GM18519 (cell line): Measurements from ENCODE around the gene PILRB.
A peak's percentile ranks its signal among the peaks of the same experiment; 100 is the strongest.
"Not testable (repeated sequence)": the region's sequence is repeated elsewhere in the genome, so short reads cannot be mapped to it uniquely, and the experiment has no call there.

Experiments used
- ATAC-seq: cut with Tn5 transposase; IDR thresholded peaks from one replicate; pipeline ENCODE4 v1.9.1; 2021; ENCODE audit warnings: mild to moderate bottlenecking, moderate library complexity; ENCODE audit not compliant: unreplicated experiment, low FRiP score

PILRB gene

DNA sequence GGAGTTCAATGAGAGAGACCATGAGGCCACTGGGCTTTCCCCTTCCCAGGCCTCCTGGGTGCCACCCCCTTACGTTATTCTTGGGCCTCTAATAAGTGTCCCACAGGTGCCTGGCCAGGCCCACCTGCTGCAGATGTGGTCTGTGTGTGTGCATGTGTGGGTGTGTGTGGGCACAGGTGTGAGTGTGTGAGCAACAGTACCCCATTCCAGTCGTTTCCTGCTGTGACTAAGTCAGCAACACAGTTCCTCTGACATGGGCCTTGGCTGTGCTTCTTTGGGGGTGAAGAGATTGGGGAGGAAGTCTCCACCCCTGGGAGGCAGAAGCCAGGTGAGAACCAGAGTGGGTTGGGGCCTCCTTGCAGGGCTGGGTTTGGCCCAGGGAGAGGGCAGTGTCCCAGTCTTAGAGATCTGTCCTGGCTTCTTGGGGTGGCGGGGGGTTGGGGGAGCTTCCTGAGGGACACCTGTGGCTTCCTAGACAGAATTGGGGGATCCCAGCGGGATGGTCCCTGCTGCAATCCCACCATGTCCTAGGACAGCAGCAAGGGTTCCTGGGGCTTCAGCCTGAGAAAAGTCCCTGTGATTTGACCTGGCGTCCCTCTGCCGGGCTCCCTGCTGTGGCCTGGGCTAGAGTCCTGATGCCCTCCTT lies 4.1 kb upstream of the PILRB start:
- no peak for ATAC-seq

DNA sequence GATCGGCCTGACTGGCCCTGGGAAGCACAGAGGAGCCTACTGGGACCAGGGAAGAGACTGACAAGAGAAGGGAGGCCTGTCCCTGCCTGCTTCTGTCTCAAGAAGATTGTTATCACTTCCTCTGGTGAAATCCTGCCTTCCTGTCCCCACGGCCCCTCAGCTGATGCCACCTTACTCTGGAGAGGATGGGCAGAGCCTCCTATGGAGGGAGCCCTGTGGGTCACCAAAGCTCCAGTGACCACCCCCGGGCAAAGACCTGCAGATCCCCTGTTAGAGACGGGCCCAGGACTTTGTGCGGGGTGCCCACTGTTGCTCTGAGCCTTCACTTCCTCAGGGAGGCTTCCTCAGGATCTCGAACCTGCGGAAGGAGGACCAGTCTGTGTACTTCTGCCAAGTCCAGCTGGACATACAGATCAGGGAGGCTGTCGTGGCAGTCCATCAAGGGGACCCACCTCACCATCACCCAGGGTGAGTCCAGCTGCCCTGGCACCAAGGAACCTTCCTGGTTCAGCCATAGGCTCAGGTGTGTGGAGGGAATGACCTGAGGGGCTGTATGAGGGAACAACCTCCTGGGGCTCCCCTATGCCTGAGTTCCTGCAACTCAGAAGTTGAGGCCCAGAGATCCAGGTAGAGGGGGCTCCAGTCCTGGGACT lies 1.4 kb upstream of the PILRB start:
- ATAC-seq = no peak

DNA sequence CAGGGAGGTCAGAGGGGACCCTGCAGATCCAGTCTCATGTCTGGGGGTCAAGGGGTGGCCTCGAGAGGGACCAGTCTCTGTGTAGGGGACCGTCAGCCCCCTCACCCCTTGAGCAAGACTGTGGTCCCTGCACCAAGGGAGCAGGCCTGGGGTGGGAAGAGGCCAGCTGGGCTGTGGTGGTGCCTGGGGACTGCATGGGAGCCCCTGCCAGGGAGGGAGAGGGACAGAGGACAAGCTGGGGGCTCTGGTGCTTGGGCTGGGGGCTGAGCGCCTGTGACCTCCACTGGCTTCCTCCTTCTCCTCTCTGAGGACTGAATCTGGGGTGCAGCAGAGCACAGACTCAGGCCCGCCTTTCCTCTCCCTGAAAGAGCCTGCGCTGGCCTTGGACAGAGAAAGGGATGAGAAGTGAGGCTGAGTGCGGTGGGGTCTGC lies 771 bp upstream of the PILRB start:
- no peak for ATAC-seq

DNA sequence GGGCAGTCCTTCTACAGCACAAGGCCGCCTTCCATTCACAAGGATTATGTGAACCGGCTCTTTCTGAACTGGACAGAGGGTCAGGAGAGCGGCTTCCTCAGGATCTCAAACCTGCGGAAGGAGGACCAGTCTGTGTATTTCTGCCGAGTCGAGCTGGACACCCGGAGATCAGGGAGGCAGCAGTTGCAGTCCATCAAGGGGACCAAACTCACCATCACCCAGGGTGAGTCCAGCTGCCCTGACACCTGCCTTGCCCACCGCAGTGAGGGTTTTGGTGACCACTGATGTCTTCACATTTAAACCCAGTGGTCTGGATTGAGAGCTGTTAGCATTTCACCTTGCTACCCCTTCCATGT lies 918 bp downstream of the PILRB start:
- ATAC-seq = no peak

DNA sequence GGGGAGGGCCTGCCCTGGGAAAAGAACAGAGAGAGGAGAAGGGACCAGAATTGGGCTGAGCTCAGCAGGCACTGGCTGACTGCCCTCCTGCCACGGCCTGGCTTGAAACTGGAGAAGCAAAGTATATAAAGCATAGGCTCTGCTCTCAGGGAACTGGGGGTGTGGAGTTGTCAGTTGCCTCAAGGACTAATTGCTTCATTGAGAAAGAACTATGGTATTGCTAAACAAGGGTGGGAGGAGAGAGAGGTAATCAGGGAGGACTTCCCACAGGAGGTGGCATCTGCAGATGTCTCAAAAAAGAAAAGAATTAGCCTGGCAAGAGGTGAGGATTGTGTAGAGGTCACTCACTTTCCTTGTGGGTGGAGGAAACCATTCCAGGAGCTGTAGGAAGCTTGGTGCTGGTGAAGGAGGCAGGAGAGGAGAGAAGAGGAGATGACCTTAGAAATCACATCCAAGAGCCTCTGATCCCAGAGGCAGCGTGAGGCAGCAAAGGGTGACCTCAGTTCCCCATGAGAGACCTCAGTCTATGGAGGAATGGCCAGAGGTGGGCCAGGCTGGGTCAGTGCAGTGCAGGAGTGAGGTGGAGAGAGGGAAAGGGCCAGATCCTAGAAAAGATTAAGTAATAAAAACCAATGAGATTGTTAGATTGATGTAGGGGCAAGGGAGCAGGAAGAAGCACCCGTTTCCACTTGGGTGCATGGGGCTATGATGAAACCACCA lies 2.4 kb downstream of the PILRB start:
- ATAC-seq = no peak

DNA sequence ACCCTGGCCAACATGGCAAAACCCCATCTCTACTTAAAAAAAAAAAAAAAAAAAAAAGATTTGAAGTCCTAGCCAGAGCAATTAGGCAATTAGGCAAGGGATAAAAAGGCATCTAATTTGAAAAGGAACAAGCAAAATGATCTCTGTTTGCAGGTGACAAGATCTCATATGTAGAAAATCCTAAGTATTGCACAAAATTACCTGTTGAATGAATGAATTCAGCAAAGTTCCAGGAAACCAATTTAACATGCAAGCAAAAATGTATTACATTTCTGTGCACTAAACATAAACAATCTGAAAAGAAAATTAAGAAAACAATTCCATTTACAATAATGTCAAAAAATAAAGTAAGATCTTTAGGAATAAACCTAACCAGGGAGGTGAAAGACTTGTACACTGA lies 5.2 kb downstream of the PILRB start:
- no peak for ATAC-seq

DNA sequence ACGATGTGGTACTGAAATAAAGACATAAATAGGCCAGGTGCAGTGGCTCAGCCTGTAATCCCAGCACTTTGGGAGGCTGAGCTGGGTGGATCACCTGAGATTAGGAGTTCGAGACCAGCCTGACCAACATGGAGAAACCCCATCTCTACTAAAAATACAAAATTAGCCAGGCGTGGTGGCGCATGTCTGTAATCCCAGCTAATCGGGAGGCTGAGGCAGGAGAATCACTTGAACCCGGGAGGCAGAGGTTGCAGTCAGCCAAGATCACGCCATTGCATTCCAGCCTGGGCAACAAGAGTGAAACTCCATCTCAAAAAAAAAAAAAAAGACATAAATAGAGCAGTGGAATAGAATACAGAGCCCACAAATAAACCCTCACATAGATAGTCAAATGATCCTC lies 5.9 kb downstream of the PILRB start:
- ATAC-seq = not testable (repeated sequence)

DNA sequence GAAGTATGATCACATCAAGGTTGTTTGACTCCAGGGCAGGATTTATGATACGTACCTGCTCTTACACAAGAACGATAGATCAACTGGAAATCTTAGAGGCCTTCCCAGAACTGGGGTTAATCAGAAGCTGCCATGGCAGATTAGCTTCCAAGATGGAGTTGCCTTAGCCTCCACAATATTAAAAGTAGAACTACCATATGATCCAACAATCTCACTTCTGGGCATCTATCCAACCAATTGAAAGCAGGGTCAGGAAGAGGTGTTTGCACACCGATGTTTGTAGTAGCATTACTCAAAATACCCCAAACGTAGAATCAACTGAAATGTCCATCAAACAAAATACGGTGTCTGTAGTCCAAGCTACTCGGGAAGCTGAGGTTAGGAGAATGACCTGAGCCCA lies 6.6 kb downstream of the PILRB start:
- no peak for ATAC-seq

DNA sequence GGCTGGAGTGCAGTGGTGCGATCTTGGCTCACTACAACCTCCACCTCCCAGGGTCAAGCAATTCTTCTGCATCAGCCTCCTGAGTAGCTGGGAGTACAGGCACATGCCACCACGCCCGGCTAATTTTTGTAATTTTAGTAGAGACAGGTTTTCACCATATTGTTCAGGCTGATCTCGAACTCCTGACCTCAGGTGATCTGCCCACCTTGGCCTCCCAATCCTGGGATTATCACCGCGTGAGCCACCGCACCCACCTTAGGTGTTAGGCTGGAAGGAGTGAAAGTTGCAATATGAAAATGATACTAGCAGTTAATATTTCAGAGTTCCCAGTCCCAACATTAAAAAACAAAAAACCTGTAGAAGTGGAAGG lies 8.1 kb downstream of the PILRB start:
- not testable (repeated sequence) for ATAC-seq

DNA sequence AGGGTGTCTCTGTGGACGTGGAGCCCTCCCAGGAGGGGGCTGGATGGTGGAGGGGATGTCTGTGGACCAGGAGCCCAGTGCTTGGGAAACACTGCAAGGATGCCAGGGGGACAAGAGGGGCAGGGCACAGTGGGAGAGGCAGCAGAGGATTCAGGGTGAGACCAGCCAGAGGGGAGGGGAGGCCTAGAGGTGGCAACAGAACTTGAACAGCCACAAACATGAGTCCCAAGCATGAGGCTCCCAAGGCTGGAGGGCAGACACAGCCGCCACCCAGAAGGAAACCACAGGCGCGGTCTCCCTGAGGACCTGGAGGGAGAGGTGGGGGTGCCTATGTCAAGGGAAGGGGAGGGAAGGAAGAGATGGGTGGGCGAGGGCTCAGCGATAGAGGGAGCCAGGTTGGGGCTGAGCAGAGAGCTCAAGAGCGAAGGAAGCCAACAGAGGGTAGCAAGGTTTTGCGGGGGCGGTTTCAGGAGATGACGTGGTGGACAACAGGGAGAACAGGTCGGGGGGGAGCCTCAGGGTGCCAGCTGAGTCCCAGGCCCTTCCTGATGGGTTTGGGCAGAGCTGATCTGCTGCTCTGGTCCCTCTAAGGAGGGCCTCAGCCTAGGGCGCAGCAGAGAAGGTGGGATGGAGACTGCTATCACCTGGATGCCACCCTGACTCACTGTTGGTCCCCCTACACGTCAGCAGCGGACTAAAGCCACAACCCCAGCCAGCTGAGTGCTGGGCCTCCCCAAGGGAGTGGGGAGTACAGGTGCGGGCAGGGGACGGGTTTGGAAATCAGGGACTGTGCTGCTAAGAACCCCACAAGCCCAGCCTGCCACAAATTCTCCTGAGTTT lies 8.7 kb downstream of the PILRB start:
- no peak for ATAC-seq

DNA sequence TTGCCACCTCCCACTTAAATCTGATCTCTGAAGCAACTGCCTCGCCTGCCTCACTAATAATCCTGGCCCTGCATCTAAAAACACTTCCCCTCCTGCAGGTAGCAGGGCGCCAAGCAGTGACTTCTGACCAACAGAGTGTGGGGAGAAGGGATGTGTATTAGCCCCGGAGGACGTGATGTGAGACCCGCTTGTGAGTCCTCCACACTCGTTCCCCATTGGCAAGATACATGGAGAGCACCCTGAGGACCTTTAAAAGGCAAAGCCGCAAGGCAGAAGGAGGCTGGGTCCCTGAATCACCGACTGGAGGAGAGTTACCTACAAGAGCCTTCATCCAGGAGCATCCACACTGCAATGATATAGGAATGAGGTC lies 9.3 kb downstream of the PILRB start:
- no peak for ATAC-seq

DNA sequence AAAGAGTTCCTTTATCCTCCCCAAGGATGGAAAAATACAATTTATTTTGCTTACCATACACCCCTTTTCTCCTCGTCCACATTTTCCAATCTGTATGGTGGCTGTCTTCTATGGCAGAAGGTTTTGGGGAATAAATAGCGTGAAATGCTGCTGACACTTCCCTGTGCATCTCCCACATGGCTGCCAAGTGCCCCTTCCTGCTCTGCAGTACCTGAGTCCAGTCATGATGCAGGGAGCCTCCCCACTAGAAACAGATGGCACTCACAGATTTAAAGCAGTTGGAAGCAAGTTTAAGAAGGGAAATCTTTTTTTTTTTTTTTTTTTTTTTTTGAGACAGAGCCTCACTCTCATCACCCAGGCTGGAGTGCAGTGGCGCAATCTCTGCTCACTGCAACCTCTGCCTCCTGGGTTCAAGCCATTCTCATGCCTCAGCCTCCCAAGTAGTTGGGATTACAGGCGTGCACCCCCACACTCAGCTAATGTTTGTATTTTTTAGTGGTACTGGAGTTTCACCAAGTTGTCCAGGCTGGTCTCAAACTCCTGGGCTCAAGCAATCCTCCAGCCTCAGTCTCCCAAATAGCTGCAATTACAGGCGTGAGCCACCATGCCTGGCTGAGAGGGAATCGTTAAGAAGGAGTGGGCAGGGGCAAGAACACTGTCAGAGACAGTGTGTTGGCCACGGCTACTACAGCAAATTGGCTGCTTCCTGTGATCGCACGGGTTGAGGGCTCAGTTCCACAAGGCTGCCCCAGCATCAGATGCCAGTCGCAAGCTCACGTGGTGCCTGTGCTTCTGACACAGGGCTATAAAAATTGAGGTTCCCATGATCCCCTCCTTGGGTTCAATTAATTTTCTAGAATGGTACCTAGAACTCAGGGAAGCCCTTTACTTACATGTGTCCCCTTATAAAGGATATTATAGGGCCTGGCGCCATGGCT lies 10.0 kb downstream of the PILRB start:
- ATAC-seq = no peak

DNA sequence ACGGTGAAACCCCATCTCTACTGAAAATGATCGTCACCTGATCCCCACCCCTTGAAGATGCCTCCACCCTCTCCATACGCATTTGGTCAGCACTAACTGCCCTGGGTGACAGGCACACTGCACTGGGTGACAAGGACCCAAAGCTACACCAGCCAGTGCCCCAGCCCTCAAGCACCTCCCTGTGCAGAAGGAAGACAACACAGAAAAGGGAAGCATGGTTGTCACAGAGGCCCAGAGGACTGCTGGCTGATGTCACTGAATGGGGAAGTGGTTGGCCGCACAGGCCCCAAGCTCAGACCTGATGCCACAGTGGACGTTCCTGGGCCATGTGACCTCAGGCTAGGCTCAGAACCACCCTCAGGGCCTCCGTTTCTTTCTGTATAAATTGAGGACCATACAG lies 11.2 kb downstream of the PILRB start:
- ATAC-seq = peak; percentile 32

DNA sequence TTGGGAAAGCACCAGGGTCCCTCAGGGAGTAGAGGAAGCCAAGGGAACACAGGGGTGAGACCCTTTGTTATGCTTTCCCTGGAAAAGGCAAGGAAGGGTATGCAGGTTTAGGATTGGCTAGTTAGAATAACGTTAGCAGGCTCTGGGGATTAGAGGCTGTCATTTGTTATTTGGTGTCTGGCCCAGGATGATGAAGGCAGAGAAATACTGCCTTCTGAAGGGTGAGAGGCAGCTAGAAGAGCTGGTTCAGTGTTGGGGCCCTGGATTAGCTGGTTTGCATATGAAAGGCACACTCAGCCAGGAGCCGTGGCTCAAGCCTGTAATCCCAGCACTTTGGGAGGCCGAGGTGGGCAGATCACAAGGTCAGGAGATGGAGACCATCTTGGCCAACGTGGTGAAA lies 12.4 kb downstream of the PILRB start:
- ATAC-seq = no peak

DNA sequence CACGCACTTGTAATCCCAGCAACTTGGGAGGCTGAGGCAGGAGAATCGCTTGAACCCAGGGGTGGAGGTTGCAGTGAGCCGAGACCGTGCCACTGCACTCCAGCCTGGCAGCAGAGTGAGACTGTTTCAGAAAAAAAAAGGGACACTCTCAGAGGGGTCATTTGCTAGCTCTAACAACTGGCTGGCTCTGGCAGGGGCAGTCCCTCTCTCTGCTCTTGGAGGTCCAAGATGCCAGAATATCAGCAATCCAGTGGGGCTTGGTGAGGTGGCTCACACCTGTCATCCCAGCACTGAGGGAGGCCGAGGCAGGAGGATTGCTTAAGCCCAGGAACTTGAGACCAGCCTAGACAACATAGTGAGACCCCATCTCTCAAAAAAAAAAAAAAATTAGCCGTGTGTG lies 12.8 kb downstream of the PILRB start:
- no peak for ATAC-seq

DNA sequence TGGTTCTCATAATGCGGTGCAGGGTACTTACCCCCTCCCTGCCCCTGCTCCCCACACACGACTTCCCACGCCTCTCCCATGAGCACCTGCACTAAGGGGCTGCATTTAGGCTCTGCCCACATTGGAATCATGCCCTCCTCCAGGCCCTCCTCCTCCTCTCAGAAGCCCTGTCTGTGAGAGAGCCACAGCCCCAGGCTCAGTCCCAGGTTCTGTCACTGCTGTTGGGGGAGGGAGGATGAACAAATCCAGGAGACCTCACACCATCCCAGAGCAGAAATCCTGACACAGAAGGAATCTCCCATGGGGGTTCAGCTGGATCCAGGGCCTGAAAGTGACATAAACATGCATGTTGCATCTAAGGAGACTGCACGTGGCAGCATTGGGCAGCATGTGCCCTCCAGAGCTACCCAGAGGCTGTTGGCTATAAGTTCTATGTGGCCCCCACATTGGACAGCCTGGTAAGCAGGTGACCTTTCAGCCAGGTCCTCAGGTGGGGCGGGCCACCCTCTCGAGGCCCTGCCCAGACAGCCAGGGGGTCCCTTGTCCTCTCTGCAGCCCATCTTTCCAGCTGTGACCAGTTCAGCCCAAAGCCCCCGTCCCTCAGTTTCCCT lies 13.7 kb downstream of the PILRB start:
- no peak for ATAC-seq

DNA sequence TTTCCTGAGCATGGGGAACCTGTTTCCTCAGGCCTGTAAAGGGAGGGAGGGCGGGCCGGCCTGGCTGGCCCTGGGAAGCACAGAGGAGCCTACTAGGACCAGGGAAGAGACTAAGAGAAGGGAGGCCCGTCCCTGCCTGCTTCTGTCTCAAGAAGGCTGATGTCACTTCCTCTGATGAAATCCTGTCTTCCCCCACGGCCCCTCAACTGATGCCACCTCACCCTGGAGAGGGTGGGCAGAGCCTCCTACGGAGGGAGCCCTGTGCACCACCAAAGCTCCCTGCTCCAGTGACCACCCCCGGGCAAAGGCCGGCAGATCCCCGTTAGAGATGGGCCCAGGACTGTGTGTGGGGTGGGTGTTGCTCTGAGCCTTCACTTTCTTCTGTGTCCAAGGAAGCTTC lies 14.3 kb downstream of the PILRB start:
- ATAC-seq = no peak

DNA sequence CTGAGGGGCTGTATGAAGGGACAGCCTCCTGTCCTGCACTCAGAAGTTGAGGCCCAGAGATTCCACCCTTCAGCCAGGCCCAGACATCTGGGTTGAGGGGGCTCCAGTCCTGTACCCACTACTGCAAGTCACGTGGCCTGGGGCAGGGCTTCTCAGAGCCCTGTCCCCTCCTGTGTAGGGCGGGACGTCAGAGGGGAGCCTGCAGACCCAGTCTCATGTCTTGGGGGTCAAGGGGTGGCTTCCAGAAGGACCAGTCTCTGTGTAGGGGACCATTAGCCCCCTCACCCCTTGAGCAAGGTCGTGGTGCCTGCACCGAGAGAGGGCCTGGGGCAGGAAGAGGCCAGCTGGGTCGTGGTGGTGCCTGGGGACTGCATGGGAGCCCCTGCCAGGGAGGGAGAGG lies 14.8 kb downstream of the PILRB start:
- ATAC-seq = no peak

DNA sequence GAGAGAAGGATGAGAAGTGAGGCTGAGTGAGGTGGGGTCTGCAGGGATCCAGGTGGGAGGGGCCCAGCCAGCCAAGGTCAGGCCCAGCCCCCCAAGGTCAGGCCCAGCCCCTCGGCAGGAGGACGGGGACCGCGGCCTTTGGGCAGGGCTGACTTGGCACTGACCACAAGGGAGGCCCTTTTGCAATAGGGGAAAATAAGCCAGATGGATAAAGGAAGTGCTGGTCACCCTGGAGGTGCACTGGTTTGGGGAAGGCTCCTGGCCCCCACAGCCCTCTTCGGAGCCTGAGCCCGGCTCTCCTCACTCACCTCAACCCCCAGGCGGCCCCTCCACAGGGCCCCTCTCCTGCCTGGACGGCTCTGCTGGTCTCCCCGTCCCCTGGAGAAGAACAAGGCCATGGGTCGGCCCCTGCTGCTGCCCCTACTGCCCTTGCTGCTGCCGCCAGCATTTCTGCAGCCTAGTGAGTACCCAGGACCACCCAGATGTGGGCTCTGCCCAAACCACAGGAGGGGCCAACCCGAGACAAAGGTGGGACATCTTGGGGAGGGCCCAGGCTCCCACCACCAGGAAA lies 15.4 kb downstream of the PILRB start, which contains the start of gene PILRA:
TSS of gene PILRA (plus strand) at position 227 of the 571 bp plus-strand sequence. CDS start at position 397, 170 bp downstream.
- no peak for ATAC-seq
